Measurements from ENCODE around the gene TRIM9. TPM values are rescaled to one million over a fixed set of nuclear protein-coding genes. Genes with fewer than 3 reads are reported as not detected.

TRIM9 gene
- total RNA-seq, 1 experiment from 2014 or later: 2.6 TPM

DNA sequence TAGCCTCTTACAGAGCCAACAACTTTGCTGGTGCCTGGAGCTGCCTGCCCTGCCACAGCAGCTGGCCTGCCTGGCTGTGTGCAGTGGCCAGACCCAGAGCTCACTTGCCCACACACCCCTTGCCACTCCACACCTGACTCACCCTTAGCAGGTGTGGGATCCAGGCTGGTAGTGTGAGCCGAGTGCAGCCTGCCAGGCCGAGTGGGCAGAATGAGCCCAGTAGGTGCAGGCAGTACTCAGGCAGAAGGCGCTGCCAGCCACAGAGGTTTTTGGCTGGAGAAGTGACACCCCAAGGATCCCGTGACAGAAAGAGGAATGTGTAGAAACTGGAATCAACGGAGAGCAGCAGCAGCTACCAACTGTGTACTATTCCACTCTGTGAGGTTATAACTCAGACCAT lies 120.8 kb downstream of the TRIM9 start:
- no peak overlapping the region for H3K4me3 ChIP-seq (ENCODE audit: low read length)
- CTCF ChIA-PET: no interaction called here
- TF ChIP-seq EZH2phosphoT487 (IDR thresholded peaks at IDR 0.05; ENCODE audit: borderline replicate concordance, low read length) (no peak), EZH2 (IDR thresholded peaks at IDR 0.05; ENCODE audit: low read length, unreplicated experiment) (no peak)
- TF ChIP-seq, protein P1, sequence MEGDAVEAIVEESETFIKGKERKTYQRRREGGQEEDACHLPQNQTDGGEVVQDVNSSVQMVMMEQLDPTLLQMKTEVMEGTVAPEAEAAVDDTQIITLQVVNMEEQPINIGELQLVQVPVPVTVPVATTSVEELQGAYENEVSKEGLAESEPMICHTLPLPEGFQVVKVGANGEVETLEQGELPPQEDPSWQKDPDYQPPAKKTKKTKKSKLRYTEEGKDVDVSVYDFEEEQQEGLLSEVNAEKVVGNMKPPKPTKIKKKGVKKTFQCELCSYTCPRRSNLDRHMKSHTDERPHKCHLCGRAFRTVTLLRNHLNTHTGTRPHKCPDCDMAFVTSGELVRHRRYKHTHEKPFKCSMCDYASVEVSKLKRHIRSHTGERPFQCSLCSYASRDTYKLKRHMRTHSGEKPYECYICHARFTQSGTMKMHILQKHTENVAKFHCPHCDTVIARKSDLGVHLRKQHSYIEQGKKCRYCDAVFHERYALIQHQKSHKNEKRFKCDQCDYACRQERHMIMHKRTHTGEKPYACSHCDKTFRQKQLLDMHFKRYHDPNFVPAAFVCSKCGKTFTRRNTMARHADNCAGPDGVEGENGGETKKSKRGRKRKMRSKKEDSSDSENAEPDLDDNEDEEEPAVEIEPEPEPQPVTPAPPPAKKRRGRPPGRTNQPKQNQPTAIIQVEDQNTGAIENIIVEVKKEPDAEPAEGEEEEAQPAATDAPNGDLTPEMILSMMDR (conservative IDR thresholded peaks at IDR 0.05; ENCODE audit: low read depth, low read length): no peak
- no peak for ATAC-seq
- H3F3A ChIP-seq (ENCODE audit: low read length, unreplicated experiment): no peaks in the 10 kb centered on the region
- H3K9me2 ChIP-seq (replicated peaks; ENCODE audit: low read length): no peaks in the 10 kb centered on the region
- H3K9ac ChIP-seq (ENCODE audit: low read length): no peak overlapping the region
- no peak overlapping the region for H3K27ac ChIP-seq (ENCODE audit: low read length)
- no TSS peak for BruUV-seq (replicated peaks)
- H3K4me2 ChIP-seq (ENCODE audit: low read length): no peak overlapping the region
- no peaks in the 10 kb centered on the region for H4K20me1 ChIP-seq (ENCODE audit: low read length)
- no peaks in the 10 kb centered on the region for H3K4me1 ChIP-seq (ENCODE audit: insufficient read depth, low read length)
- no peaks in the 10 kb centered on the region for H3K36me3 ChIP-seq (ENCODE audit: low read depth, low read length)
- intact Hi-C loops (cut with micrococcal nuclease): no loop called here
- POLR2A ChIA-PET (ENCODE audit: unreplicated experiment): interaction anchor here (0.5 kb wide), 1 partner anchor 490 kb away, joined by 5 read pairs; no protein-coding TSS in a partner anchor
- H3K79me2 ChIP-seq (ENCODE audit: low read length): no peaks in the 10 kb centered on the region
- no peak overlapping the region for H2AFZ ChIP-seq (ENCODE audit: low read length)
- H3K9me3 ChIP-seq (ENCODE audit: low read length): no peaks in the 10 kb centered on the region
- H3K27me3 ChIP-seq (ENCODE audit: low read length): peaks cover 11% of the 10 kb centered on the region; the same call in 1 of the 2 replicates
- no peak for DNase-seq

DNA sequence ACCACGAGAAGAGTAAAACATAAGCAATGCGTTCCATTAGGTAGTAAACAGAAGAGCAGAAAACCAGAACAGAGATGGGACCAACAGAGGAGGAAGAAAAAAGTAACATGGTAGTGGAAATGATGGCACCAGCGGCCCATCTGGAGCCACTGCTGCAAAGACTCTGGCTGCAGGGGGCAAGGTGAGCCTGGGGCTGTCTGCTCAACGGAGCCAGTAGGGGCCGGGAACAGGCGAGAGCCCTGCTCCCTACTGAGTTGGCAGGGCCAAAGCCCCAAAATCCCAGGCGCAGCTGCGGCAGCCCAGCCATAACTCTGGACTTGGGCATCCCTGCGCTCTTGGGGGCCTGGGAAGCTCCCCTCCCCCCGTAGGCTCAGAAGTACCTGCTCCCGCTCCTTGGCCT lies 122.2 kb downstream of the TRIM9 start:
- Histone ChIP-seq H3K9me2 (replicated peaks; ENCODE audit: low read length) (no peaks in the 10 kb centered on the region), H3K36me3 (ENCODE audit: low read depth, low read length) (no peaks in the 10 kb centered on the region), H3K4me2 (ENCODE audit: low read length) (no peak overlapping the region), H3F3A (ENCODE audit: low read length, unreplicated experiment) (no peaks in the 10 kb centered on the region), H3K4me3 (ENCODE audit: low read length) (no peak overlapping the region), H3K27me3 (ENCODE audit: low read length) (peaks cover 11% of the 10 kb centered on the region; the same call in 1 of the 2 replicates), H4K20me1 (ENCODE audit: low read length) (no peaks in the 10 kb centered on the region), H3K9me3 (ENCODE audit: low read length) (no peaks in the 10 kb centered on the region), H2AFZ (ENCODE audit: low read length) (no peak overlapping the region), H3K4me1 (ENCODE audit: insufficient read depth, low read length) (no peaks in the 10 kb centered on the region), H3K9ac (ENCODE audit: low read length) (no peak overlapping the region), H3K79me2 (ENCODE audit: low read length) (no peaks in the 10 kb centered on the region), H3K27ac (ENCODE audit: low read length) (no peak overlapping the region)
- ATAC-seq (no peak), DNase-seq (no peak)
- CTCF ChIA-PET: no interaction called here
- no TSS peak for BruUV-seq (replicated peaks)
- intact Hi-C loops (cut with micrococcal nuclease): no loop called here
- TF ChIP-seq, protein P1 (conservative IDR thresholded peaks at IDR 0.05; ENCODE audit: low read depth, low read length): no peak
- TF ChIP-seq EZH2phosphoT487 (IDR thresholded peaks at IDR 0.05; ENCODE audit: borderline replicate concordance, low read length): no peak
- POLR2A ChIA-PET (ENCODE audit: unreplicated experiment): no interaction called here

DNA sequence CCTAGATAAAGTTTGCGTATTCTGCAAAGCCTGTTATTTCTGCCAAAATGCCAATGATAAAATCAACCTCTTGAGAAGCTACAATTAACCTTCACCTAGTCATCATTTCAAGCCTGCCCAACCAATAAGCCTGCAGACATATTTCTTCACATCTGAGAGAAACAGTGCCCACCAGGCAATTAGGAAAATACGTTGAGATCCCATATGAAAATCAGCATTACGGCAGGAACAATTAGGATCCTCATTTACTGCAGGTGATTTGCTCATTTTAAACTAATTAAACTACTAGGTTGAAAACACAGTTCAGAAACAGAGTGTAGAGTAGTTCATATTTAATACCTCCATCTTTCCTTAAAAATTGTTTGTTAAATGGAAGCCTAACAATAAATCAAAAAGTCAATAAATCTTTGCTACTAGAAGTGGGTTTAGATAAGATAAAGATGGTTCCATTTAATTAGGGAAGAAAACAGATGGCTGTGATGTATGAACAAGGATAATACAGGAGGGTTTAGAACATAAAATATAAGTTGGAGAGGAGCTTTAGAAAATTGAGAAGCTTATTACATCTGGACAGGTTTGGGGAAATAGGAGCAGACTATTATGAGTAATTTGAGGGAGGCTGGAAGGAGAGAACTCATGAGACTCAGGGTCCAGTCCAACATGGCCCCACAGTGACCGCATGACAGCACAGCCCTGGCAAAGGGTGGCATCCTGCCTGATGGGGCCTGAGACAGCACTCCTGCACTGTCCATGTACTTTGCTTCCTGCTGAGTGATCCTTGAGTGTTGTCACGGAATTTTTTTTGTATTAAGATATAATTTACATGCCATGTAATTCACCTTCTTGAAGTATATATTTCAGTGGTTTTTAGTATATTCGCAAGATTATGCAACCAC lies 123.8 kb downstream of the TRIM9 start:
- ChIA-PET POLR2A (ENCODE audit: unreplicated experiment) (no interaction called here), CTCF (no interaction called here)
- Histone ChIP-seq H3F3A (ENCODE audit: low read length, unreplicated experiment) (no peaks in the 10 kb centered on the region), H3K4me2 (ENCODE audit: low read length) (no peak overlapping the region), H3K36me3 (ENCODE audit: low read depth, low read length) (no peaks in the 10 kb centered on the region), H3K9me3 (ENCODE audit: low read length) (no peaks in the 10 kb centered on the region), H3K4me1 (ENCODE audit: insufficient read depth, low read length) (no peaks in the 10 kb centered on the region), H3K79me2 (ENCODE audit: low read length) (no peaks in the 10 kb centered on the region), H3K9me2 (replicated peaks; ENCODE audit: low read length) (no peaks in the 10 kb centered on the region), H3K9ac (ENCODE audit: low read length) (no peak overlapping the region), H3K27ac (ENCODE audit: low read length) (no peak overlapping the region), H3K4me3 (ENCODE audit: low read length) (no peak overlapping the region), H2AFZ (ENCODE audit: low read length) (no peak overlapping the region), H4K20me1 (ENCODE audit: low read length) (no peaks in the 10 kb centered on the region), H3K27me3 (ENCODE audit: low read length) (no peaks in the 10 kb centered on the region)
- BruUV-seq (replicated peaks): no TSS peak
- TF ChIP-seq, protein P1 (conservative IDR thresholded peaks at IDR 0.05; ENCODE audit: low read depth, low read length): no peak
- TF ChIP-seq EZH2 (IDR thresholded peaks at IDR 0.05; ENCODE audit: low read length, unreplicated experiment) (no peak), EZH2phosphoT487 (IDR thresholded peaks at IDR 0.05; ENCODE audit: borderline replicate concordance, low read length) (no peak)
- no peak for ATAC-seq
- DNase-seq: no peak
- intact Hi-C loops (cut with micrococcal nuclease): loop anchor here (2.0 kb wide), 1 partner anchor 20 kb away; no protein-coding TSS in a partner anchor
